ENCODE measurements around the gene ZNF384. TPM values are rescaled to one million over a fixed set of nuclear protein-coding genes. Genes with fewer than 3 reads are reported as not detected.

ZNF384 gene
- total and polyA plus RNA-seq, 2 of the 8 experiments (the other 6 are each of a cell fraction or from before 2014, with no cell fraction given), result 59.0 to 59.6 TPM

DNA sequence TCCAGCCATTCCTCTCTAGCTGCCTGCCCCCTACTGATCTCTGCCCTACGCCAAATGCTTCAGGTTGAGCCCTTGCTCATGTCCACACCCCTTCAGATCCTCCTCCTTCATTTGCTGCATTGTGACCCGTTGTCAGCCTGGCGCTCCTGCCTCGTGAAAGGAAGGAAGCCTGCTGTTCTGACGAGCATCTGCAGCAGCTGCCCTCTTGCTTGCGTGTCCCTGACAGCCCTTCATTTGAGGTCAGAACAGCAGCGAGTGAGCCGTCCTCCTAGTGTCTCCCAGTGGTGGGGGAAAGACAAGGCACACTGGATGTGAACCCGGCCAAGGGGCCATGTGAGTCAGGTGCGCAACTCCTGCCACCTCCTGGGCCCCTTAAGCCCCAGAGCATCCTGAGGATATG, 14.5 kb upstream of the ZNF384 start (continued):
- peak; percentile 26 for TF ChIP-seq ASH2L (IDR thresholded peaks at IDR 0.05; ENCODE audit: low read length)
- no peak for TF ChIP-seq CTBP2 (IDR thresholded peaks at IDR 0.05; ENCODE audit: borderline replicate concordance, insufficient read depth, insufficient read length, low read length)

Measured in H1 (cell line).